Activated T-cell treated with anti-CD3 and anti-CD28 coated beads, Interleukin-2, amount 50 U/mL, for 24 hours (primary cell): Measurements from ENCODE around the gene C17orf67.

Experiments used
- DNase-seq: peaks from one replicate; pipeline ENCODE4 v3.0.0-alpha.2; 2020
- H3K27ac Mint-ChIP-seq: 2 replicates; pipeline ENCODE4 v1.8.0; 2020; ENCODE audit warnings: mild to moderate bottlenecking, mixed read lengths
- H3K27me3 Mint-ChIP-seq: 2 replicates; pipeline ENCODE4 v1.8.0; 2020; ENCODE audit warnings: mixed read lengths
- H3K36me3 Mint-ChIP-seq: 2 replicates; pipeline ENCODE4 v1.8.0; 2020; ENCODE audit warnings: low read depth, mixed read lengths
- H3K4me1 Mint-ChIP-seq: 2 replicates; pipeline ENCODE4 v1.8.0; 2020; ENCODE audit warnings: low read depth, mixed read lengths
- H3K4me3 Mint-ChIP-seq: 2 replicates; pipeline ENCODE4 v1.8.0; 2020; ENCODE audit warnings: mild to moderate bottlenecking, moderate library complexity, mixed read lengths
- H3K9me3 Mint-ChIP-seq: 2 replicates; pipeline ENCODE4 v1.8.0; 2020; ENCODE audit warnings: mixed read lengths

Gene C17orf67

DNA sequence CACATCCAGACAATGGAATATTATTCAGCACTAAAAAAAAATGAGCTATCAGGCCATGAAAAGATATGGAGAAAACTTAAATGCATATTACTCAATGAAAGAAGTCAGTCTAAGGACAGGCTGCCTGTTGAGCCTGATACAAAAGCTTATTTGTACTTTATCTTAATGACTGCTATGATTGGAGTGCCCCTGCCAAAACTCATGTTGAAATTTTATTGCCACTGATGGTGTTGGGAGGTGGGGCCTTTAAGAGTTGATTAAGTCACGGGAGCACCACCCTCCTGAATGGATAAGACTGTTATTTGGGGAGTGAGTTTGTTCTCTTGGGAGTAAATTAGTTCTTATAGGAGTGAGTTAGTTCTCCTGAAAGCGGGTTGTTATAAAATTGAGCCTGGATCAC is 9.9 kb downstream of the C17orf67 start:
- Mint-ChIP-seq H3K4me3 (no peak overlapping the region), H3K27ac (no peak overlapping the region)

DNA sequence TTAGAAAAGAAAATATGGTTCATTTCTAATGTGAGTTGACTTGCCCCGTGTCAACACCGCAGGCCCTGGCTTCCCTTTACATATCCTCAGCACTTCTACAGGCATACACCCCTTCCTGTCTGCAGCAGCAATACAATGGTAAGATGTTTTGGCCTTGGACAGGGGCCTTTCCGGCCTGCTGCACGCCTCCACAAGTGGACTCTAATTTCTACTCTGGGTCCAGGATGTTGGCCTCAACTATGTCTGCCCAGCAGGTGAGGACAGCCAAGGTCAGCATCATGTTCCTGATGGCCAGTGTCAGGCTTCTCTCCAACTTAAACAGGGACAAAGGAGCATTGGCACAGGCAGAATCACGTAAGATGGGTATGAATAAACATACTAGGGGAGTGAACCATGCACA is 11.0 kb downstream of the C17orf67 start:
- H3K9me3 Mint-ChIP-seq = no peaks in the 10 kb centered on the region
- H3K36me3 Mint-ChIP-seq = no peaks in the 10 kb centered on the region
- no peak overlapping the region for H3K4me3 Mint-ChIP-seq
- peaks cover 29% of the 10 kb centered on the region for H3K4me1 Mint-ChIP-seq
- DNase-seq = no peak
- H3K27me3 Mint-ChIP-seq = no peaks in the 10 kb centered on the region
- no peak overlapping the region for H3K27ac Mint-ChIP-seq

More for the DNA sequence above, 9.9 kb downstream of the C17orf67 start:
- H3K27me3 Mint-ChIP-seq = no peaks in the 10 kb centered on the region
- peaks cover 5% of the 10 kb centered on the region for H3K36me3 Mint-ChIP-seq
- H3K9me3 Mint-ChIP-seq = no peaks in the 10 kb centered on the region
- no peak for DNase-seq
- peaks cover 29% of the 10 kb centered on the region for H3K4me1 Mint-ChIP-seq

DNA sequence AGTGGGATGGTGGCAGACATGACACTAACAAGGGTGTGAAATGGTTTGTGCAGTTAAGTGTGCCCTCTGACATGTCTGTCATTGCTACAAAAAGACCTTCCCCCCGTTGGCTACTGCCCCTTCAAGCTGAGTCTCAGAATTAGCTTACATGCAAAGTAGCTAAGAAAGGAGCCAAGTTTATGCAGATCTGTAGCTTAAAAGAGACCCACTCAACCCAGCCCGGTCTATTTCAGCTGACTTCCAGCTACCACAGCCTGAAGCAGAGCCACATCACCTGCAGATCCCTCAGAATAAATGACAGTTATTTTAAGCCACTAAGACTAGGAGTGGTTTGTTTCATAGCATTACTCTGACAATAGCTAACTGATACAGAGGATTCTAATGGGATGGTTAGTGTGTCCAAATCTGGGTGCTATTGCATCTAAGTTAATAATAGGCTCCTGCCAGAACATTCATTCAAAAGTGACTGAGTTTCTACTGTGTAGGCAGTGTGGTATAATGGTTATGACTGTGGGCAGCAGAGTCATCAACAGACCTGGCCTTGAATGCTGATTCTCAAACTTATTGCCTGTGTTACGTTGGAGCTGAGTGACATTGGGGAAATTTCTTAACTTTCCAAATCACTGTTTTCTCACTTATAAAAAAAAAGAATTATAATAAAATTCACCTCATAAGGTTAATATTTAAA is 11.7 kb downstream of the C17orf67 start:
- Mint-ChIP-seq H3K4me3 (no peak overlapping the region), H3K9me3 (no peaks in the 10 kb centered on the region), H3K4me1 (peaks cover 29% of the 10 kb centered on the region), H3K36me3 (no peaks in the 10 kb centered on the region), H3K27ac (peak overlapping the region; percentile 82), H3K27me3 (no peaks in the 10 kb centered on the region)
- DNase-seq = no peak

DNA sequence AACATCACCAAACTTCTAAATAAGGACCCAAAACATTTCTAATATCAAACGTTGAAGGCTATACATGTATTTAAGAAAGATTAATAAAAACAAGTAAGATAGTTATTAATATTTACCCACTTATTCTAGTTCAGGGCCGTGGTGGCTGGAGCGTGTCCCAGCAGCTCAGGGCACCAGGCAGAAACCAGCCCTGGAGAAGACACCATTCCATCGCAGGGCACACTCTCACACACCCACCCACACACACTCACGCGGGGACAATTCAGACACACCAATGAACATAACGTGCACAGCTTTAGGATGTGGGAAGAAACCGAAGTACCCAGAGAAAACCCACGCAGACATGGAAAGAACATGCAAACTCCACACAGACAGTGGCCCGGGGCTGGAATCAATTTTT is 13.5 kb downstream of the C17orf67 start:
- no peaks in the 10 kb centered on the region for H3K36me3 Mint-ChIP-seq
- H3K27ac Mint-ChIP-seq = no peak overlapping the region
- H3K4me1 Mint-ChIP-seq = peaks cover 29% of the 10 kb centered on the region

DNA sequence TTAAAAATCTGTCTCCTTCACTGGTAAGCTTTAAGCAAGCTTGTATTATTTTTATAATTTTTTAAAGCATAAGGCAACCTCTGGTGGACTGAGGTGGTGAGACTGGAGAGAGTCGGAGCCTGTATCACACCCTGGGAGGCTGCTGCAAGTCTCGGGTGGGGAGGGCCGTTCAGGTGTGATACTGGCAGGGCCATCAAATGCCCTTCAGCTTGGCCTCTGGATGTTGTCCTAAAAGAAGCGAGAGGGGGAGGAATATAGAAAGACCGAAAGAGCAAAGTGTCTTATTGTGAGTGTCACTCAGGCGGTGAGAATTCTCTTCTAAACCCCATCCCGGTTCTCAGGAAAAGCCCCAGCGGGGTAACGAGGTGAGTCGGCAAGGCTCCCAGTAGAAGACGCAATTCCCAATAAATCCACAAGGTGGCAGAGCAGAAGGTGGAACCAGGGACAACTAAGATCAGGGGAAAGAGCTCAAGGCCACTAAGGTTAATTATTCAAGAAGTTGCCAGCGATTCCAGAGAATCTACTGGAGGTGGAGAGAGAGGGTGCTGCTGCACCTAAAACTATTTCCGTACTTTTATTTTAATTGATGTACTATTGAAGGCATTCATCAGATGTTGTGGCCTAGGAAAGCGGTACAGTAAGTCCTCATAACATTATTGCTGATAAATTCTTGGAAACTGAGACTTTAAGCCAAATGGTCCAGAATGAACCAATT is 14.1 kb downstream of the C17orf67 start:
- H3K27me3 Mint-ChIP-seq = no peaks in the 10 kb centered on the region
- no peaks in the 10 kb centered on the region for H3K36me3 Mint-ChIP-seq
- peak overlapping the region; percentile 39 for H3K4me3 Mint-ChIP-seq
- H3K9me3 Mint-ChIP-seq = no peaks in the 10 kb centered on the region
- peak; percentile 69 for DNase-seq
- no peak overlapping the region for H3K27ac Mint-ChIP-seq
- peaks cover 29% of the 10 kb centered on the region for H3K4me1 Mint-ChIP-seq

More for the DNA sequence above, 13.5 kb downstream of the C17orf67 start:
- Mint-ChIP-seq H3K9me3 (no peaks in the 10 kb centered on the region), H3K27me3 (no peaks in the 10 kb centered on the region), H3K4me3 (no peak overlapping the region)
- no peak for DNase-seq

DNA sequence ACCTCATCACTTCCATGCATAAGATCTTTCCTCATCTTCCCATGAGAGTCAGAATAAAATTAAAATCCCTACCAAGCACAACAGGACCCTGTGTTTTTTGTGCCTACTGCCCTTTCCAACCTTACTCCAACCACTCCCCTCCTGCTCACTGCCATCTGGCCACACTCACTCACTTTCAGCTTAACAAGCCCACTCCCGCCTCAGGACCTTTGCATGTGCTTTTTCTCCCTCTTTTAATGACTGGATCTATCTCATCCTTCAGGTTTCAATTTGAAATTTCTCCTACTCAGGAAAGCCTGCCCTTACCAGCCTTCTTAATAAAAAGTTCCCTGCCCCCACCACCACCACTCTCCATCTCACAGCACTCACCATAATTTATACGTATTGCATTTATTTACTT is 14.7 kb downstream of the C17orf67 start:
- no peak for DNase-seq
- H3K36me3 Mint-ChIP-seq = no peaks in the 10 kb centered on the region
- H3K4me3 Mint-ChIP-seq = no peak overlapping the region
- no peaks in the 10 kb centered on the region for H3K27me3 Mint-ChIP-seq
- H3K27ac Mint-ChIP-seq = no peak overlapping the region
- H3K9me3 Mint-ChIP-seq = no peaks in the 10 kb centered on the region
- peaks cover 29% of the 10 kb centered on the region for H3K4me1 Mint-ChIP-seq

DNA sequence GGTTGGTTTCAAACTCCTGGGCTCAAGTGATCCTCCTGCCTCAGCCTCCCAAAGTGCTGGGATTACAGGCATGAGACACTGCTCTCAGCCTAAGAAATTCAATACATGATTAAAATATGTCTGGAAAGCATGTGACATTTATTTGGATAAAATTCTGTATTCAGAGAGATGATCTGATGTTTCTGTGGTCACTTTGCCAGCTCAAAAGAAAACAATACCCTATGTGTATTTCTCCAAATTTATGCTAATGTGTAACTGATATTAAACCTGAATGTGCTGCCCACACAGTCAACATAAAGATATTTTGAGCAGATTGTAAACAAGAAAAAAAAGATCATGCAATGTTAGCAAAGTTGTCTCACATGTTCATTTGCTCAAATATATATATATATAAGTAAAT is 16.7 kb downstream of the C17orf67 start:
- DNase-seq = no peak
- Mint-ChIP-seq H3K4me1 (peaks cover 22% of the 10 kb centered on the region), H3K36me3 (no peaks in the 10 kb centered on the region), H3K4me3 (no peak overlapping the region), H3K27me3 (no peaks in the 10 kb centered on the region), H3K27ac (no peak overlapping the region), H3K9me3 (no peaks in the 10 kb centered on the region)

DNA sequence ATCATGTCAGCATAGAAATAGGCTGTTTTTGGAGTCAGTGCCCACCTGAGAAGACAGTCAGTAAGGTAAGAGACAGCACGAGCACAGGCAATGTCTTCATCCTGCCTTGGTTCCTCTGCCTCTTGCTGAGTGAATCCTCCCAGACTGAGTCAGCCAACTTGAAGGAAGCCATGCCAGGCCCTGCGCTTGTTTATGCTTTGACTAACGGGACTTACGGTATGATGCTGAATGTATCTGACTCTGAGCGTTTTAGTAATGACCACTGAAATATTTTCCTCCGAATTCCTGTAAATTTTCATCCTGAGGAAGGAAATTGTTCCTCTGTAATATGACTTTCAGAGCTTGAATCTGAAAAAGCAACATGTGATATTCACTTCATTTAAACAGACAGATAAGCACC is 18.0 kb downstream of the C17orf67 start:
- Mint-ChIP-seq H3K27me3 (no peaks in the 10 kb centered on the region), H3K4me1 (peaks cover 14% of the 10 kb centered on the region), H3K27ac (no peak overlapping the region), H3K36me3 (no peaks in the 10 kb centered on the region), H3K4me3 (no peak overlapping the region), H3K9me3 (no peaks in the 10 kb centered on the region)
- DNase-seq = no peak

DNA sequence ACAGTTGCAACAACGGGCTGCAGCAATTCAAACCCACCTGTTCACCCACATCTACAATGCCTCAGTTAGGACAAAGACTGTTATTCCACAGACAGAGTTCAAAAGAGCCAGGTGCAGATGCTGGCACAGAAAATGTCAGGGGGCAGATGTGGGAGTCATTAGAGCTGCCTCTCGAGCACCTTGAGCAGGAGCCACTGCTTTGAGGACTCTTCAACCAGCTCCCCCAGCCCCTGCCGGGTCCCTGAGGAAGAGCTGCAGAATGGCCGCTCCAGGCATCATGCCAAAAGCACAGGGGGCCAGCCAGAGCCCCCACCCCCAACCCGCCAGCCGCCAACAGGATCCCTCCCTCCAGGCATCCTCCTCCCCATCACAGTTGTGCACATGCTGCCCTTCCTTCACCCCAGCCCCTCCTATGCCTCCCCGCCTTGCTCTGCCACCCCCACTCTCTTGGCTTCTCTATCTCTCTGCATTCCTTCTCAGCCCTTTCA is 20.8 kb downstream of the C17orf67 start:
- Mint-ChIP-seq H3K9me3 (no peaks in the 10 kb centered on the region), H3K4me1 (no peaks in the 10 kb centered on the region), H3K27ac (no peak overlapping the region), H3K27me3 (no peaks in the 10 kb centered on the region), H3K36me3 (no peaks in the 10 kb centered on the region), H3K4me3 (no peak overlapping the region)
- DNase-seq = no peak

DNA sequence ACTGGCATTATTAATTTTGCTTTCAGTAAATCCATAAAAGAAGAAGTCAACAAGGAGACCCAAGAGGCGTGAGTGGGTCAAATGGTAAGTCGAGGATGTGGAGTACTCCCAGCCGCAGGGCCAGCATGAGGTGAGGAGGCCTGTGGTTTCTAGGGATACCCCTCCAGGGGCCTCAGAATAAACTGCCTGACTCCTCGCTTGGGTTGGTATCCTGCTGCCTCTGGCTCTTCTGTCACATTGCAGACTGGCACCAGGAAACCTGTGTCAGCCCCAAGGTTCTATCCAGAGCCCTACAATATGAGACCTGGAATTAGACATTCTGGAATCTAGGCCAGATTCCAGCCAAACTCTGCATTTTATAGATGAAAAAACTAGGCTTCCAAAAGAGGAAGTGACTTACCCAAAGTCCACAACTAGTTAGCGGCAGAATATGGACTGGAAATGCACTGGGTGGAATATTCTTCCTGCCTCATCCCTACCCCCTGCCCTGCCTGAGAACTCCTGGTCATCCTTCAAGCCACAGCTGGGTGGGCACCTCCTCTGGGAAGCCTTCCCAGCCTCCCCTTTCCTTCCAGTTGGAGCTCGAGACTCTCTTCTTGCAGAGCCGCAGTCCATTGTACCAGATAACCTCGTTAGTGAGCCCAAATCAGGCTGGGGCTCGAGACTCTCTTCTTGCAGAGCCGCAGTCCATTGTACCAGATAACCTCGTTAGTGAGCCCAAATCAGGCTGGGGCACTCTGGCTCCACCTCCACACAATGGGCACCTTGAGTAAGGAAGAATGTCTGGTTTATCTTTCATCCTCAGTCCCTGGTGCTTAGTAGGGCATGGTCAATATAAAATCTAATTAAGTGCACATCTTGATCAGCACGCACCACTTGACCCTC is 22.6 kb downstream of the C17orf67 start:
- Mint-ChIP-seq H3K27me3 (no peaks in the 10 kb centered on the region), H3K27ac (no peak overlapping the region), H3K9me3 (no peaks in the 10 kb centered on the region), H3K4me1 (no peaks in the 10 kb centered on the region), H3K36me3 (peaks cover 3% of the 10 kb centered on the region), H3K4me3 (no peak overlapping the region)
- no peak for DNase-seq

DNA sequence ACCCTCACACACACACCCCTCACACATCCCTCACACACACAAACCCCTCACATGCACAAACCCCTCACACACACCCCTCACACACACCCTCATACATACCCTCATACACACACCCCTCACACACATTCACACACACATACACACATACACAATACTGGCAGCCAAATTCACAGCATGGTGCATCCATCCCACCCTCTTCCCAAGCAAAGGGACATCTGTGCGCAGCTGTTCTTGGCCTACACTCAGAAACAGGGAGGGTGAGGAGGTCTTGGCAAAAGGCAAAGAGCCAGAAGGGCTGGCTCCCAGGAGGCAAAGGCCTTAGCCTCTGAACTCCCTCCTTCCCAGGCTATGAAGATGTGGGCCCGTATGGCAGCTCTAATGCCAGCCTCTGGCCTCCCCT is 23.4 kb downstream of the C17orf67 start:
- H3K27ac Mint-ChIP-seq = no peak overlapping the region
- H3K9me3 Mint-ChIP-seq = no peaks in the 10 kb centered on the region
- peaks cover 3% of the 10 kb centered on the region for H3K36me3 Mint-ChIP-seq

DNA sequence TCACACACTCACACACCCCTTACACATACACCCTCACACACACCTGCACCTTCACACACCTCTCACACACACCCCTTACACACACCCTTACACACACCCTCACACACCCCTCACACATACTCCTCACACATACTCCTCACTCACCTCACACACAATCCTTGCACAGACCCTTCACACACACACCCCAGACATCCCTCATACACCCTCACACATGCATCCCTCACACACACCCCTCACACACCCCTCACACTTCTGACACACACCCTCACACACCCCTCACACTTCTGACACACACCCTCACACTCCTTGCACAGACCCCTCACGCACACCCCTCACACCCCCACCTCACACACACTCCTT is 23.9 kb downstream of the C17orf67 start:
- H3K4me1 Mint-ChIP-seq = no peaks in the 10 kb centered on the region
- no peaks in the 10 kb centered on the region for H3K9me3 Mint-ChIP-seq
- no peak overlapping the region for H3K27ac Mint-ChIP-seq
- DNase-seq = no peak
- H3K4me3 Mint-ChIP-seq = no peak overlapping the region
- H3K27me3 Mint-ChIP-seq = no peaks in the 10 kb centered on the region
- H3K36me3 Mint-ChIP-seq = peaks cover 3% of the 10 kb centered on the region

More for the DNA sequence above, 23.4 kb downstream of the C17orf67 start:
- no peaks in the 10 kb centered on the region for H3K4me1 Mint-ChIP-seq
- no peak for DNase-seq
- H3K27me3 Mint-ChIP-seq = no peaks in the 10 kb centered on the region
- no peak overlapping the region for H3K4me3 Mint-ChIP-seq

DNA sequence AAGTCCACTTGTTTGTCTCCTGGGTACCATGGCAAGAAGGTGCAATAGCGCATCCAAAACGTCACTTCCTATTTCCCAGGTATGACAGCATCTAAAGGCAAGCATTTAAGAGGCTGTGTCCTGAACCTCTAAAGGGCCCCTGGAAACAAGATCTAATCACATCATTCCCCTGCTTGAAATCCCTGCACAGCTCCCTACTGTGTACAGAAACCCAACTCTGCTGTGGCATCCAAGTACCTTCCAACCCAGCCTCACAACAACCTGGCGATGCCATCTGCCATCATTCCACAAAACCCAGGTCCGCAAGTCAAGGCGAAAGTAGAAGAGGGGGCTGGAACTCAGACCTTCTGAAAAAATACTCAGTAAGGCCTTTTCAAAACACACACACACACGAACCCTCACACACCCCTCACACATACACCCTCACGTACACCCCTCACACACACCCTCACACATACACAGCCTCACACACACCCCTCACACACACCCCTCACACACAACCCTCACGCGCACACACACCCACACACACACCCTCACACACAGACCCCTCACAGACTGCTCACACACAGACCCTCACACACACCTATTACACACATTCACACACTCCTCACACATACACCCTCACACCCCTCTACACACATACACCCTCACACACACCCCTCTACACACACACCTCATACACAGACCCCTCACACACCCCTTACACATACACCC is 24.5 kb downstream of the C17orf67 start:
- Mint-ChIP-seq H3K4me1 (no peaks in the 10 kb centered on the region), H3K27ac (no peak overlapping the region), H3K27me3 (no peaks in the 10 kb centered on the region), H3K36me3 (peaks cover 3% of the 10 kb centered on the region), H3K9me3 (no peaks in the 10 kb centered on the region), H3K4me3 (no peak overlapping the region)
- DNase-seq = no peak

DNA sequence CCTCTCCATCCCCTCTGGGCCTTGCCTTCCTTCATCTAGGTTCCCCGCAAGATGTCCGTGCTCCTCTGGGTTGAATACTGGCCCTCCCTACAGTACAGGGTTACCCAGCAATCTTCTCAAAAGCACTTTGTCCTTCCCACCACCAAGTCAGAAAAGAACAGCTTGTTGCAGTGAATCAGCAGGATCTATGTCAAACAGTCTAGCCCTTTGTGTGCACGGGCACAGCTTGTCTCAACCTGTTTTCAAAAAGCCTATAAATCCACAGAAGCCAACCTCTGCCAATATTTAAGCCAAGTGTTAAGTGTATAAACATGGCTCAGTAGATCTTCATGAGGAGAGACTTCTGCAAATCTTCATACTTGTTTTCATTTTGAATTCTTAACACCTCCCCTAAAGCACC is 25.2 kb downstream of the C17orf67 start:
- Mint-ChIP-seq H3K36me3 (peaks cover 3% of the 10 kb centered on the region), H3K27ac (no peak overlapping the region), H3K9me3 (no peaks in the 10 kb centered on the region), H3K4me1 (peaks cover under 1% of the 10 kb centered on the region), H3K4me3 (no peak overlapping the region), H3K27me3 (no peaks in the 10 kb centered on the region)
- no peak for DNase-seq
